Glutamatergic neuron (in vitro differentiated cells): ENCODE data around the gene DNAH14. TPM values are rescaled to one million over a fixed set of nuclear protein-coding genes. Genes with fewer than 3 reads are reported as not detected.
"Not testable (repeated sequence)": the region's sequence is repeated elsewhere in the genome, so short reads cannot be mapped to it uniquely, and the experiment has no call there.

Experiments used
- DNase-seq: peaks from one replicate; pipeline ENCODE4 v3.0.0; 2022
- H3K27ac Mint-ChIP-seq: one replicate; pipeline ENCODE4 v1.8.0; 2020; ENCODE audit warnings: mild to moderate bottlenecking, mixed read lengths, inconsistent platforms; ENCODE audit not compliant: unreplicated experiment
- H3K27me3 Mint-ChIP-seq: one replicate; pipeline ENCODE4 v1.8.0; 2020; ENCODE audit warnings: mild to moderate bottlenecking, moderate library complexity, mixed read lengths, inconsistent platforms; ENCODE audit not compliant: unreplicated experiment
- H3K36me3 Mint-ChIP-seq: one replicate; pipeline ENCODE4 v1.8.0; 2020; ENCODE audit warnings: mild to moderate bottlenecking, mixed read lengths, inconsistent platforms; ENCODE audit not compliant: unreplicated experiment
- H3K4me1 Mint-ChIP-seq: one replicate; pipeline ENCODE4 v1.8.0; 2020; ENCODE audit warnings: mild to moderate bottlenecking, low read depth, mixed read lengths, inconsistent platforms; ENCODE audit not compliant: unreplicated experiment
- H3K4me3 Mint-ChIP-seq: one replicate; pipeline ENCODE4 v1.8.0; 2020; ENCODE audit warnings: mild to moderate bottlenecking, mixed read lengths, inconsistent platforms; ENCODE audit not compliant: unreplicated experiment
- H3K9me3 Mint-ChIP-seq: one replicate; pipeline ENCODE4 v1.8.0; 2020; ENCODE audit warnings: mild to moderate bottlenecking, moderate library complexity, mixed read lengths, inconsistent platforms; ENCODE audit not compliant: unreplicated experiment
- total RNA-seq: library from RNA; stranded (reverse); fragmentation: NEBNext Ultra II Directional; extraction: Animal tissue kit (Norgen Biotek cat#: 25700); gene quantifications from one replicate; pipeline ENCODE4 v1.2.1, GENCODE V29; 2021; ENCODE audit not compliant: unreplicated experiment
- TF ChIP-seq, protein P1 (sequence below): fragments of 200-600 bp; sonication (generic); IDR thresholded peaks from one replicate; pipeline ENCODE4 v1.5.0; 2021; ENCODE audit not compliant: partially characterized antibody, unreplicated experiment

Gene DNAH14
- total RNA-seq, 1 donor from 2014 or later = 36.6 TPM

DNA sequence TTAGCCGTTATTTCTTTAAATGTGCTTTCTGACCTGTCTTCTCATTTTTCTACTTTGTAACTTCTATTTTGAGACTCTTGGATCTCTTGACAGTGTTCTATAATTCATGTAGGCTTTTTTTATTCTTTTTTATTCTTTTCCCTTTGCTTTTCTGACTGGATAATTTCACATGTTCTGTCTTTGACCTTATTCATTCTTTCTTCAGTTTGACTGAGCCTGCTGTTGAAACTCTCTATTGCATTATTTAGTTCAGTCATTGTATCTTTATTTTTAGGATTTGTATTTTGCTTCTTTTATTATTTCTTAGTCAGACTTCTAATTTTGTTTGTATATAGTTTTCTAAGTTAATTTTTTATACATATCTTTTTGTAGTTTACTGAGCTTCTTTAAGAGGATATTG is 66.1 kb downstream of the DNAH14 start:
- no peaks in the 10 kb centered on the region for H3K27me3 Mint-ChIP-seq
- no peak overlapping the region for H3K27ac Mint-ChIP-seq
- no peak overlapping the region for H3K4me3 Mint-ChIP-seq
- H3K4me1 Mint-ChIP-seq = no peaks in the 10 kb centered on the region
- peaks cover 12% of the 10 kb centered on the region for H3K9me3 Mint-ChIP-seq
- H3K36me3 Mint-ChIP-seq = peaks cover 20% of the 10 kb centered on the region
- no peak for DNase-seq
- TF ChIP-seq, protein P1, sequence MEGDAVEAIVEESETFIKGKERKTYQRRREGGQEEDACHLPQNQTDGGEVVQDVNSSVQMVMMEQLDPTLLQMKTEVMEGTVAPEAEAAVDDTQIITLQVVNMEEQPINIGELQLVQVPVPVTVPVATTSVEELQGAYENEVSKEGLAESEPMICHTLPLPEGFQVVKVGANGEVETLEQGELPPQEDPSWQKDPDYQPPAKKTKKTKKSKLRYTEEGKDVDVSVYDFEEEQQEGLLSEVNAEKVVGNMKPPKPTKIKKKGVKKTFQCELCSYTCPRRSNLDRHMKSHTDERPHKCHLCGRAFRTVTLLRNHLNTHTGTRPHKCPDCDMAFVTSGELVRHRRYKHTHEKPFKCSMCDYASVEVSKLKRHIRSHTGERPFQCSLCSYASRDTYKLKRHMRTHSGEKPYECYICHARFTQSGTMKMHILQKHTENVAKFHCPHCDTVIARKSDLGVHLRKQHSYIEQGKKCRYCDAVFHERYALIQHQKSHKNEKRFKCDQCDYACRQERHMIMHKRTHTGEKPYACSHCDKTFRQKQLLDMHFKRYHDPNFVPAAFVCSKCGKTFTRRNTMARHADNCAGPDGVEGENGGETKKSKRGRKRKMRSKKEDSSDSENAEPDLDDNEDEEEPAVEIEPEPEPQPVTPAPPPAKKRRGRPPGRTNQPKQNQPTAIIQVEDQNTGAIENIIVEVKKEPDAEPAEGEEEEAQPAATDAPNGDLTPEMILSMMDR = no peak

DNA sequence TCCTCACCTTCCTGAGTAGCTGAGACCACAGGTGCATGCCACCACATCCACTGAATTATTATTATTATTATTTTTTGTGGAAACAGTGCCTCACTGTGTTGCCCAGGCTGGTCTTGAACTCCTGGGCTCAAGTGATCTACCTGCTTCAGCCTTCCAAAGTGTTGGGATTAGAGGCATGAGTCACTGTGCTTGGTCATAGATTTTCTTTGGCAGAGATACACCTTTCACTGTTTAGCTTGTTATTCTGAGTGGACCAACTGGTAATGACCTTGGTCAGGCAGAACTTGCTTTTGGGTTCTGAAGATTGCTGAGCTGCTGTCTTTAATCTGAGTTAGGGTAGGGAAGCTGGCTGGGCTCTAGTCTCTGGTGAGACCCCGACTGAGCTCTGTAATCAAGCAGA is 66.8 kb downstream of the DNAH14 start:
- no peaks in the 10 kb centered on the region for H3K4me1 Mint-ChIP-seq
- TF ChIP-seq, protein P1 = no peak
- H3K9me3 Mint-ChIP-seq = peaks cover 12% of the 10 kb centered on the region
- DNase-seq = no peak
- H3K4me3 Mint-ChIP-seq = no peak overlapping the region
- peaks cover 23% of the 10 kb centered on the region for H3K36me3 Mint-ChIP-seq
- H3K27ac Mint-ChIP-seq = no peak overlapping the region
- H3K27me3 Mint-ChIP-seq = no peaks in the 10 kb centered on the region

DNA sequence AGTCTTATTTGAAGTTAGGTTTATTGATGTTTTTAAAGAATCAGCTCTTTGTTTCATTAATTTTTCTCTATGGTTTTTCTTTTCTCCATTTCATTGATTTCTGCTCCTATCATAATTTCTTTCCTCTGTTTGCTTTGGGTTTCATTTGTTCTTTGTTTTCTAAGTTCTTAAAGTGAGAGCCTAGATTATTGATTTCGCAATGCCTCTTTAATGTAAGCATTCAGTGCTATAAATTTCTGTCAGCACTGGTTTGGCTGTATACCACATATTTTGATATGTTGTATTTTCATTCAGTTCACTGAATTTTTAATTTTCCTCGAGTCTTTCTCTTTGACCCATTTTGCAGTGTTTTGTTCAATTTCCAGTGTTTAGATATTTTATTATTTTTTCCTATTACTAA is 68.7 kb downstream of the DNAH14 start:
- DNase-seq = no peak
- peaks cover 23% of the 10 kb centered on the region for H3K36me3 Mint-ChIP-seq
- no peak overlapping the region for H3K4me3 Mint-ChIP-seq
- peaks cover 12% of the 10 kb centered on the region for H3K9me3 Mint-ChIP-seq
- no peaks in the 10 kb centered on the region for H3K27me3 Mint-ChIP-seq
- TF ChIP-seq, protein P1 = no peak
- no peak overlapping the region for H3K27ac Mint-ChIP-seq
- H3K4me1 Mint-ChIP-seq = no peaks in the 10 kb centered on the region

DNA sequence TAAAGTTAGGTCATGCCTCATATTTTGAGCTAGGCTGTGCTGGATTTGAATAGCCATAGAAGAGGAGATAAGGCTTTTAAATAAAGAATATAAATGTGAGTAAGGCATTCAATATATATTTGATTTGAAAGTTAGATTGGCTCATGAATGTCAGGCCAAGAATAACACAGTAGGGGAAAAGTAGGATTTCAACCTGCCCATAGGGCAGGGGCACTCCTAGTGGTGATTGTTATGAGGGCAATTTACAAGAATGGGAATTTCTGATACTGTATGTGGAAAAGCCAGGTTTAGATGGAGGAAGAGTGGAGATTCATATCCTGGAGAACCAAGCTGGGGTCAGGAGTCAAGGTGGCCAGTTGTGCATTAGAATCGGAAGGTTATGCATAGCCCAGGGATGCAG is 74.9 kb downstream of the DNAH14 start:
- Mint-ChIP-seq H3K9me3 (no peaks in the 10 kb centered on the region), H3K36me3 (peaks cover 9% of the 10 kb centered on the region), H3K27me3 (no peaks in the 10 kb centered on the region), H3K4me3 (no peak overlapping the region), H3K27ac (no peak overlapping the region), H3K4me1 (no peaks in the 10 kb centered on the region)
- TF ChIP-seq, protein P1 = peak; percentile 26
- DNase-seq = no peak

DNA sequence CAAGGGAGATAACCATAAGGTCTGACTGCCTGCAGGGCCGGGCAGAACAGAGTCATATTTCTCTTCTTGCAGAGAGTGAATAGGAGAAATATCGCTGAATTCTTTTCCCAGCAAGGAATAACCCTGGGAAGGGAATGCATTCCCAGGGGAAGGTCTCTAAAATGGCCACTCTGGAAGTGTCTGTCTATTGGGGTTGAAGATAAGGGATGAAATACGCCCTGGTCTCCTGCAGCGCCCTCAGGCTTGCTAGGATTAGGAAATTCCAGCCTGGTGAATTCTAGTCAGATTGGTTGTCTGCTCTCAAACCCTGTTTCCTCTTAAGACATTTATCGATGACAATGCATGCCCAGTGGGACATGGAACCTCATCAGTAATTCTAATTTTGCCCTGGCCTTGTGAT is 76.9 kb downstream of the DNAH14 start:
- H3K4me3 Mint-ChIP-seq, H3K27ac Mint-ChIP-seq, H3K36me3 Mint-ChIP-seq, DNase-seq, H3K27me3 Mint-ChIP-seq, H3K4me1 Mint-ChIP-seq, H3K9me3 Mint-ChIP-seq: not testable (repeated sequence)

DNA sequence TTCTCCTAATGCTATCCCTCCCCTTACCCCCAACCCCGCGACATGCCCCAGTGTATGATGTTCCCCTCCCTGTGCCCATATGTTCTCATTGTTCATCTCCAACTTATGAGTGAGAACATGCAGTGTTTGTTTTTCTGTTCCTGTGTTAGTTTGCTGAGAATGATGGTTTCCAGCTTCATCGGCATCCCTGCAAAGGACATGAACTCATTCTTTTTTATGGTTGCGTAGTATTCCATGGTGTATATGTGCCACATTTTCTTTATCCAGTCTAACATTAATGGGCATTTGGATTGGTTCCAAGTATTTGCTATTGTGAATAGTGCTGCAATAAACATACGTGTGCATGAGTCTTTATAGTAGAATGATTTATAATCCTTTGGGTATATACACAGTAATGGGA is 78.6 kb downstream of the DNAH14 start:
- not testable (repeated sequence) for H3K4me3 Mint-ChIP-seq, H3K27ac Mint-ChIP-seq, H3K9me3 Mint-ChIP-seq, H3K36me3 Mint-ChIP-seq, DNase-seq, H3K4me1 Mint-ChIP-seq, H3K27me3 Mint-ChIP-seq
